ENCODE results near the gene C18orf63. TPM values are rescaled to one million over a fixed set of nuclear protein-coding genes. Genes with fewer than 3 reads are reported as not detected.
A peak's percentile ranks its signal among the peaks of the same experiment; 100 is the strongest.
"Not testable (repeated sequence)": the region's sequence is repeated elsewhere in the genome, so short reads cannot be mapped to it uniquely, and the experiment has no call there.

C18orf63 gene
- total and polyA plus RNA-seq, 4 experiments from 2014 or later, result not detected

DNA sequence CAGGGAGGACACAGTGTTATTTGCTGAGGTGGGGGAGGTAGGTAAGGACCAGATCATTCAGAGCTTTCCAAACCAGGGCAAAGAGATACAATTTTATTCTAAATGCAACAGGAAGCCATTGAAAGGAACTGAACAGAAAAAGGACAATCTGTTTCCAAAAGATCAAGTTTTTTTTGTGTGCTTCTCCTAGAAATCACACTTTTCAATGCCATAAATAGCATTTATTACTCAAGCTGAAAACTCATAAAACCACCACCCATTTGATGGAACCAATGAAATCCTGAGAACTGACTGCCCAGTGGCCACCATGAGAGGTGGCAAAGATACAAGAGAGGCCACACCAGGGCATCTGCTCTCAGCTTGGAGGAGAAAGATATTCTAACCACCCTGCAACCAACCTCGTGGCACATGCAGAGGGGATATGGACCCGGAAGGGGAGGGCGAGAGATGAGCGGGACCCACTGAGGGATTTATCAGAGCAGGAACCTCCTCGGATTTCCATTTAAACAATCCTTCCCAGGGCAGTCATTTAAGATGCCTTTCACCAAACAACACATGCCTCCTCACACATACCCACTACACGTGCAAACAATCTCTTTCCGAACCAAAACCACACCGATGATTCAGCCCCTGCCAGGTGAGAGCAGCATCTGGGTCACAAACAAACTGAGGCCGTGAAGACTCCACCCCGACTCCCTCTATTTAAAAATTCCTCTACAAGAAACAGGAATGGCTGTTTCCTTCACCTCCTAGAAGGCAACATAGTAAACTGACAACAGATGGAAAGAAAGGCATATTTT lies 32.7 kb upstream of the C18orf63 start:
- H3K4me1 ChIP-seq (ENCODE audit: insufficient read depth, low read length), result no peaks in the 10 kb centered on the region
- Mint-ChIP-seq H3K9me3 (no peaks in the 10 kb centered on the region), H3K27me3 (no peaks in the 10 kb centered on the region), H3K36me3 (peaks cover 0 to 6% of the 10 kb centered on the region in 2 donors), H3K4me1 (peaks cover 6 to 28% (median 17%) of the 10 kb centered on the region in 4 donors), H3K27ac (peak overlapping the region in 5 of 7 donors; percentile 30 to 81 (median 70)), H3K4me3 (peak overlapping the region in 3 of 8 donors; percentile 8 to 38 (median 14))
- no peak overlapping the region for H3K4me3 ChIP-seq (ENCODE audit: low read length in 2 of 2)
- H3K36me3 ChIP-seq (ENCODE audit: insufficient read depth, low read length), result no peaks in the 10 kb centered on the region
- H3K9me3 ChIP-seq (ENCODE audit: control insufficient read depth in 1 of 2, low read length in 2 of 2), result no peaks in the 10 kb centered on the region
- POLR2A ChIA-PET (ENCODE audit: partially characterized antibody), result no interaction called here
- H3K27ac ChIP-seq (ENCODE audit: low read depth, low read length), result no peak overlapping the region
- DNase-seq, result peak in 1 of 5 donors; percentile 47
- H3K27me3 ChIP-seq (ENCODE audit: insufficient read depth, low read length), result no peaks in the 10 kb centered on the region
- CTCF ChIA-PET (ENCODE audit: partially characterized antibody), result no interaction called here
- intact Hi-C loops (cut with micrococcal nuclease), result no loop called here

DNA sequence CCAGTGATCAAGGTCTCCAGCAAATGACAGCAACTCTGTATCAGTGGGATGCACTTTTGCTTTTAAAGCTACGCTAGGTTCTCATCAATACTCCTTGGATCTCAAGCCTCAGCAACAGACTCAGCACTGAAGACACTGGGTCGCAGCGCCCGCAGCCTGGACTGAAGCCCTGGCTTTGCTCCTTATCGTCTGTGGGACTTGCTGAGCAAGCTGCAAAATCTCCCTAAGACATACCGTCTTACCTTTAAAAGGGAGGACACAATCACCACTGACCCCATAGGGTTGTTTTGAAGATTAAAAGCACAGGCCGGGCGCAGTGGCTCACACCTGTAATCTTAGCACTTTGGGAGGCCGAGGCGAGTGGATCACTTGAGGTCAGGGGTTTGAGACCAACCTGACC lies 32.0 kb upstream of the C18orf63 start:
- intact Hi-C loops (cut with micrococcal nuclease), result no loop called here
- no peak overlapping the region for H3K27ac Mint-ChIP-seq
- H3K4me1 ChIP-seq (ENCODE audit: insufficient read depth, low read length), result no peaks in the 10 kb centered on the region
- no peaks in the 10 kb centered on the region for H3K9me3 Mint-ChIP-seq
- CTCF ChIA-PET (ENCODE audit: partially characterized antibody), result no interaction called here
- no peaks in the 10 kb centered on the region for H3K27me3 ChIP-seq (ENCODE audit: insufficient read depth, low read length)
- no peaks in the 10 kb centered on the region for H3K36me3 ChIP-seq (ENCODE audit: insufficient read depth, low read length)
- H3K9me3 ChIP-seq (ENCODE audit: control insufficient read depth in 1 of 2, low read length in 2 of 2), result no peaks in the 10 kb centered on the region
- no peaks in the 10 kb centered on the region for H3K27me3 Mint-ChIP-seq
- no peak for DNase-seq
- POLR2A ChIA-PET (ENCODE audit: partially characterized antibody), result no interaction called here
- H3K4me3 Mint-ChIP-seq, result no peak overlapping the region
- no peak overlapping the region for H3K27ac ChIP-seq (ENCODE audit: low read depth, low read length)
- H3K4me1 Mint-ChIP-seq, result peaks cover 6 to 28% (median 19%) of the 10 kb centered on the region in 4 donors
- no peak overlapping the region for H3K4me3 ChIP-seq (ENCODE audit: low read length in 2 of 2)
- H3K36me3 Mint-ChIP-seq, result peaks cover 0 to 6% of the 10 kb centered on the region in 2 donors

DNA sequence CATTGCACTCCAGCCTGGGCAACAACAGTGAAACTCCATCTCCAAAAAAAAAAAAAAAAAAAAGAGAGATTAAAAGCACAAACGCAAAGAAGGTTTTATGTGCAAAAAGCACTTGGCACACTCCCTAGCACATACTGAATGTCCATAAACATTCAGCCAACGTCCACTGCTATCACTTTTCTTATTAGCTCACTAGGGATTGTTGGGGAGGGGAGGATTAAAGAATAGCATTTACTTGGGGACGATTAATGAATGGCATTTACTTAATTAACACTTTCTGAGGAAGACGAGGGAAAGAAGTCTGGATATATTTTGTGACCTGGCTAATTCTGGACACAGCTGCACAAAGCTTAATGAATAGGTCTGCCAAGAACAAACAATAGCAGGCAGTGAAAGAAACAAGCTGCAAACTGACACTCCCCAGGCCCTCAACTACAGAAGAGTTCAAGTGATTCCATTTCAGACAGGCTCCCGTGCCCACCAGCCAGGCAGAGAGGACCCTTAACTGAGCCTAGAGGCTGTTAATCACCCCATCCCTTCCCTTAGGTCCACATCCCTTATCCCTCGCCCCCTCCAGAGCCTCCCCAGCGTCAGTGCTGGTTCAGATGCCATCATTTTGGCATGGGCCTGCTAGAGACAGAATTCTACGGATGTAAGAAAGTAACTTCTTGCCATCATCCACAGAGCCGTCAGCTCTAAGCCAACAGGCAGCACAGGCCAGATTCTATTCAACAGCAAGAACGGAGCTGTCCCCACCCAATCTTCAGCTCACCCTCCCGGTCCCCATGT lies 31.3 kb upstream of the C18orf63 start:
- intact Hi-C loops (cut with micrococcal nuclease), result no loop called here
- Histone ChIP-seq H3K9me3 (ENCODE audit: control insufficient read depth in 1 of 2, low read length in 2 of 2) (no peaks in the 10 kb centered on the region), H3K36me3 (ENCODE audit: insufficient read depth, low read length) (no peaks in the 10 kb centered on the region), H3K4me1 (ENCODE audit: insufficient read depth, low read length) (no peaks in the 10 kb centered on the region), H3K27ac (ENCODE audit: low read depth, low read length) (no peak overlapping the region), H3K4me3 (ENCODE audit: low read length in 2 of 2) (no peak overlapping the region), H3K27me3 (ENCODE audit: insufficient read depth, low read length) (no peaks in the 10 kb centered on the region)
- Mint-ChIP-seq H3K36me3 (peaks cover 0 to 6% of the 10 kb centered on the region in 2 donors), H3K27me3 (no peaks in the 10 kb centered on the region), H3K9me3 (no peaks in the 10 kb centered on the region), H3K27ac (peak overlapping the region in 2 of 7 donors; percentile 11 to 41), H3K4me1 (peaks cover 6 to 28% (median 19%) of the 10 kb centered on the region in 4 donors), H3K4me3 (no peak overlapping the region)
- ChIA-PET POLR2A (ENCODE audit: partially characterized antibody) (no interaction called here), CTCF (ENCODE audit: partially characterized antibody) (interaction anchor here (1.0 kb wide), 1 partner anchor 87 kb away, joined by 3 read pairs; no protein-coding TSS in a partner anchor)
- DNase-seq, result no peak

DNA sequence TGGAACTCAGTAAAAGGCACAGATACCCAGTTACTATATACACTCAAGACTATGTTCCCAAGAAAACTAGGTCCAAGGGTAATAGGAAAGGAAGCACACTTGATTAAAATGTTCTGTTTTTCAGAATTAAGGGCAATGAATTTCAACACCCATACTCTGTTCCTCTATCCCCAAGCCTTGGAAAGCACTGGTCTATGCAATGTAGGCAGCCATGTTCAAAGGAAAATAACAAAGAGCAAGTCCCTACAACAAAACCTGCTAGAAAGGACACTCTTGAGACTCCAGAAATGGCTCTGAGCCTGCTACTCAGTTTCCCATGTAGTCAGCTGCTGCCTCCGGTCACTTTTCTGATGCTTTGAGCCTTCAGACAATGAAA lies 30.7 kb upstream of the C18orf63 start:
- POLR2A ChIA-PET (ENCODE audit: partially characterized antibody), result no interaction called here
- Mint-ChIP-seq H3K36me3 (peaks cover 0 to 6% of the 10 kb centered on the region in 2 donors), H3K4me1 (peaks cover 6 to 28% (median 19%) of the 10 kb centered on the region in 4 donors), H3K4me3 (no peak overlapping the region), H3K9me3 (no peaks in the 10 kb centered on the region), H3K27me3 (no peaks in the 10 kb centered on the region), H3K27ac (peak overlapping the region in 1 of 7 donors; percentile 41)
- no peak overlapping the region for H3K4me3 ChIP-seq (ENCODE audit: low read length in 2 of 2)
- CTCF ChIA-PET (ENCODE audit: partially characterized antibody), result interaction anchor here (0.9 to 1.0 kb wide), 2 partner anchors 88 to 209 kb away, joined by 3 to 6 read pairs; no protein-coding TSS in a partner anchor
- intact Hi-C loops (cut with micrococcal nuclease), result no loop called here
- DNase-seq, result no peak
- no peak overlapping the region for H3K27ac ChIP-seq (ENCODE audit: low read depth, low read length)
- no peaks in the 10 kb centered on the region for H3K36me3 ChIP-seq (ENCODE audit: insufficient read depth, low read length)
- no peaks in the 10 kb centered on the region for H3K4me1 ChIP-seq (ENCODE audit: insufficient read depth, low read length)
- H3K27me3 ChIP-seq (ENCODE audit: insufficient read depth, low read length), result no peaks in the 10 kb centered on the region
- H3K9me3 ChIP-seq (ENCODE audit: control insufficient read depth in 1 of 2, low read length in 2 of 2), result no peaks in the 10 kb centered on the region

DNA sequence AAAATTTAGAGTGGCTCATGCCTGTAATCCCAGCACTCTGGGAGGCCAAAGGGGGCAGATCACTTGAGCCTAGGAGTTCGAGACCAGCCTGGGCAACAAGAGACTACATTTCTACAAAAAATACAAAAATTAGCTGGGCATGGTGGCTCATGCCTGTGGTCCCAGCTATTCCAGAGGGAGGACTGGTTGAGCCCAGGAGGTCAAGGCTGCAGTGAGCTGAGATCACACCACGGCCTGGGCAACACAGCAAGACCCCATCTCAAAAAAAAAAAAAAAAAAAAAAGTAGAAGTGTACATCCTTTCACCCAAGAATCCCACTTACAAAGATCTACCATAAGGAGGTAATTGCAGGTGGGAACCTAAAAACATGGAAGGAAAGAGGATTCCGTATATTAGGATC lies 30.1 kb upstream of the C18orf63 start:
- H3K36me3 Mint-ChIP-seq, DNase-seq, H3K9me3 Mint-ChIP-seq: not testable (repeated sequence)

DNA sequence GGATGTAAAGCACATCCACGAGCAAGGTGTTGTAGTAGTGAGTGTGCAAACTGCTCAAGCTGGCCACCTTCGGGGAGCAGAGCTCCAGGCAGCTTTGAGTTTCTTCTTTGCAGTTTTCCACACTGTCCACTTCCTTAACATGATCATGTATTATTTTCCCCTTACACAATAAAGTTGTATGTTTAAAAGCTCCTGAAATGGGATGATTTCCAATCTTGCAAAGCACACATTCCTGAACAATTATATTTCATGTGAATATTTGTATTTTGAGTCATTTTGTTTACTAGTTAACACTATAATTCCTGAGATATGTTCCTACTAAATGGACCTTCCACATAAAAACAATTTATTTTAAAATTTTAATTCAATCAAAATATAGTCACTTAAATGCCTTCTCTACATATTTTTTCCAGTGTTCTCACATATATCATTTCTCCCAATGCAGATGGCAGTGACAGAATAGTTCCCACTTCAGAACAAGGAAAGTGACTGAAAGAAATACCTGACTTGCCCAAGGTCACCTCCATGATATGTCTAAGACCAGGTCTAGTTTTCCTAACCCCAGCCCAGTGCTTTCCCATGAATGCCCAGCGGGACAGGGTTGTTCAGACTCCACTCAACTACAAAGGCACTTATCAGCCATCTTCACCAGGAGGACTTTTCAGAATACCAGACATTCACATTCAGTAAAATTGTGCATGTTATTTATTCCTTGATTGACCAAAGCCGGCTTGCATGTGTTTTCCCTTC lies 29.4 kb upstream of the C18orf63 start:
- no peak overlapping the region for H3K4me3 Mint-ChIP-seq
- H3K27ac Mint-ChIP-seq, result no peak overlapping the region
- H3K9me3 Mint-ChIP-seq, result no peaks in the 10 kb centered on the region
- H3K36me3 Mint-ChIP-seq, result peaks cover 0 to 4% of the 10 kb centered on the region in 2 donors
- Histone ChIP-seq H3K4me1 (ENCODE audit: insufficient read depth, low read length) (peaks cover 8% of the 10 kb centered on the region), H3K27ac (ENCODE audit: low read depth, low read length) (no peak overlapping the region), H3K36me3 (ENCODE audit: insufficient read depth, low read length) (no peaks in the 10 kb centered on the region), H3K4me3 (ENCODE audit: low read length in 2 of 2) (no peak overlapping the region), H3K9me3 (ENCODE audit: control insufficient read depth in 1 of 2, low read length in 2 of 2) (no peaks in the 10 kb centered on the region), H3K27me3 (ENCODE audit: insufficient read depth, low read length) (no peaks in the 10 kb centered on the region)
- no peak for DNase-seq
- POLR2A ChIA-PET (ENCODE audit: partially characterized antibody), result no interaction called here
- intact Hi-C loops (cut with micrococcal nuclease), result no loop called here
- CTCF ChIA-PET (ENCODE audit: partially characterized antibody), result interaction anchor here (0.9 kb wide), 1 partner anchor 207 kb away, joined by 6 read pairs; no protein-coding TSS in a partner anchor
- peaks cover 7 to 30% (median 17%) of the 10 kb centered on the region in 4 donors for H3K4me1 Mint-ChIP-seq
- H3K27me3 Mint-ChIP-seq, result no peaks in the 10 kb centered on the region

More for the DNA sequence above, 30.1 kb upstream of the C18orf63 start:
- H3K27ac Mint-ChIP-seq; H3K4me1 ChIP-seq (ENCODE audit: insufficient read depth, low read length); H3K36me3 ChIP-seq (ENCODE audit: insufficient read depth, low read length); H3K9me3 ChIP-seq (ENCODE audit: control insufficient read depth in 1 of 2, low read length in 2 of 2); H3K27ac ChIP-seq (ENCODE audit: low read depth, low read length); H3K4me3 Mint-ChIP-seq; H3K27me3 ChIP-seq (ENCODE audit: insufficient read depth, low read length); H3K27me3 Mint-ChIP-seq; H3K4me3 ChIP-seq (ENCODE audit: low read length in 2 of 2); intact Hi-C loops (cut with micrococcal nuclease); POLR2A ChIA-PET (ENCODE audit: partially characterized antibody): not testable (repeated sequence)
- peaks cover 7 to 27% (median 20%) of the 10 kb centered on the region in 4 donors for H3K4me1 Mint-ChIP-seq
- CTCF ChIA-PET (ENCODE audit: partially characterized antibody), result interaction anchor here (0.9 to 1.0 kb wide), 2 partner anchors 88 to 208 kb away, joined by 3 to 6 read pairs; no protein-coding TSS in a partner anchor

DNA sequence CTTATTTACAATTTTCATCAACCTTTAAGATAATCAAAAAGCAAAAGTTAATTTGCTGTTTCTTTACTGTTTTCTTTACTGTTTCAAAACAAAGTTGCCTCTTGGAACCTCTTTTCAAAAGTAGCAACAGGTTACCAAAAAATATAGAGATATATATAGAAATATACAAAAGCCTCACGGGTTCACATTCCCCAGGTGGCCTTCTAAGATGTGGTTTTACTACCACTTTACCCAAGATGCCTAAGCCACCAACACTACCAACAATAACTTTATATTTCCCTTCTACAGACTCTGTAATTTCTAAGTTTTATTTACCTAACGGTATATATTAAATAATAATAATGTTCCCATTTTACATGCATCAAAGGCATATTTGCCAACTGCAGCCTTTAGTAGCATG lies 28.8 kb upstream of the C18orf63 start:
- no peaks in the 10 kb centered on the region for H3K9me3 ChIP-seq (ENCODE audit: control insufficient read depth in 1 of 2, low read length in 2 of 2)
- ChIA-PET CTCF (ENCODE audit: partially characterized antibody) (no interaction called here), POLR2A (ENCODE audit: partially characterized antibody) (no interaction called here)
- intact Hi-C loops (cut with micrococcal nuclease), result no loop called here
- no peaks in the 10 kb centered on the region for H3K27me3 ChIP-seq (ENCODE audit: insufficient read depth, low read length)
- H3K4me3 ChIP-seq (ENCODE audit: low read length in 2 of 2), result no peak overlapping the region
- no peaks in the 10 kb centered on the region for H3K36me3 ChIP-seq (ENCODE audit: insufficient read depth, low read length)
- no peak for DNase-seq
- H3K27ac ChIP-seq (ENCODE audit: low read depth, low read length), result no peak overlapping the region
- Mint-ChIP-seq H3K9me3 (no peaks in the 10 kb centered on the region), H3K4me3 (no peak overlapping the region), H3K36me3 (peaks cover 3% of the 10 kb centered on the region in 2 donors), H3K4me1 (peaks cover 9 to 30% (median 16%) of the 10 kb centered on the region in 4 donors), H3K27ac (no peak overlapping the region), H3K27me3 (no peaks in the 10 kb centered on the region)
- H3K4me1 ChIP-seq (ENCODE audit: insufficient read depth, low read length), result peaks cover 8% of the 10 kb centered on the region

All from CD4-positive, alpha-beta memory T cell (primary cell).